Measurements from ENCODE around the gene CDH4. TPM values are rescaled to one million over a fixed set of nuclear protein-coding genes. Genes with fewer than 3 reads are reported as not detected.

CDH4 gene
- total RNA-seq, 4 donors from 2014 or later, result not detected

- Histone ChIP-seq H3K36me3 (no peaks in the 10 kb centered on the region), H3K27ac (no peak overlapping the region), H3K9me3 (no peaks in the 10 kb centered on the region), H3K27me3 (peaks cover 3% of the 10 kb centered on the region), H3K4me3 (no peak overlapping the region), H3K4me1 (no peaks in the 10 kb centered on the region)
- no peak for DNase-seq
- TF ChIP-seq POLR2A (IDR thresholded peaks at IDR 0.05) (no peak), EP300 (IDR thresholded peaks at IDR 0.05; ENCODE audit: low read depth) (no peak), POLR2AphosphoS5 (IDR thresholded peaks at IDR 0.05) (no peak), CTCF (IDR thresholded peaks at IDR 0.05) (no peak)
- intact Hi-C loops (cut with DNase I; ENCODE audit: low total_unique reads), result no loop called here
- 85% methylated on average over 10 of the region's 10 CpGs; no CpG with 5 or more reads in 1 of the 2 donors for WGBS, 2 donors (ENCODE audit: low coverage in 1 of 2)
- in situ Hi-C loops (cut with MboI; ENCODE audit: low pct_ligation_motif_present in 1 of 4, low pct_unique_long_range_greater_than_20kb in 1 of 4, low sequenced_read_pairs in 3 of 4), result no loop called here
Observed at GRCh38 chr20:61373055-61373399, 121.0 kb downstream of the CDH4 start.

DNA sequence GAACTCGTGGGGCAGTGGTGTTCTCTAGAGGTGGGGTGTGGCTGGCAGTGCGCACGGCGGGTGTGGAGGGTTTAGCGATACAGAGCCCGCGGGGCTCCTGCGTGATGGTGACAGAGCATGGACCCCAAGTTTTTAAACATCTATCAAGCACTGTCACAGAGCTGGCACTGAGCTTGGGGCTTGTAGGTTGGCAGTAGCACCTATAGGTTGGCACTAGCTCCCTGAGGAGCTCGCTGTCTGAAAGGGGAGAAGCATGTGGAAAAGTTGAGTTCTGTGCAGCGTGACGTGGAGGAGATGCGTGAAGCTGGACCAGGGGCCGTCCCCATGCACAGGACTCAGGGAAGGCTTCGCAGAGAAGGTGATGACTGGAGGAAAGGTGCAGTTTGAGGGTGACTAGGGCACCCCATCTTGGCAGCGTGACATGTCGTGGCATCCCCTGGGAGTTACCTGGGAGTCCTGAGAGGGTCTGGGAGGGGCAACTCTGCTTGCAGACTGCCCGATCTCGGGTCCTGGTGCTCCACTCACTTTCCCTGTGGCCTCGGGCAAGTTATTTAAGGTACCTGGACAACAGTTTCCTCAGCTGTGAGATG is 122.0 kb downstream of the CDH4 start:
- in situ Hi-C loops (cut with MboI; ENCODE audit: low pct_ligation_motif_present in 1 of 4, low pct_unique_long_range_greater_than_20kb in 1 of 4, low sequenced_read_pairs in 3 of 4), result no loop called here

GRCh38 chr20:61376541-61377240 is 124.6 kb downstream of the CDH4 start:
- no peak overlapping the region for H3K4me3 ChIP-seq
- H3K4me1 ChIP-seq, result no peaks in the 10 kb centered on the region
- in situ Hi-C loops (cut with MboI; ENCODE audit: low pct_ligation_motif_present in 1 of 4, low pct_unique_long_range_greater_than_20kb in 1 of 4, low sequenced_read_pairs in 3 of 4), result no loop called here
- TF ChIP-seq POLR2A (IDR thresholded peaks at IDR 0.05) (no peak), POLR2AphosphoS5 (IDR thresholded peaks at IDR 0.05) (no peak), EP300 (IDR thresholded peaks at IDR 0.05; ENCODE audit: low read depth) (no peak), CTCF (IDR thresholded peaks at IDR 0.05) (no peak)
- no peak for DNase-seq
- H3K27me3 ChIP-seq, result no peaks in the 10 kb centered on the region
- intact Hi-C loops (cut with DNase I; ENCODE audit: low total_unique reads), result no loop called here
- H3K36me3 ChIP-seq, result no peaks in the 10 kb centered on the region
- no peaks in the 10 kb centered on the region for H3K9me3 ChIP-seq
- no peak overlapping the region for H3K27ac ChIP-seq
- WGBS, 2 donors (ENCODE audit: low coverage in 1 of 2), result 87 to 88% methylated on average over 9 to 12 of the region's 12 CpGs

More for the DNA sequence above, 122.0 kb downstream of the CDH4 start:
- WGBS, 2 donors (ENCODE audit: low coverage in 1 of 2), result 84 to 100% methylated on average over 5 to 19 of the region's 19 CpGs
- Histone ChIP-seq H3K9me3 (no peaks in the 10 kb centered on the region), H3K27me3 (peaks cover 3% of the 10 kb centered on the region), H3K4me3 (no peak overlapping the region), H3K27ac (no peak overlapping the region), H3K4me1 (no peaks in the 10 kb centered on the region), H3K36me3 (no peaks in the 10 kb centered on the region)
- intact Hi-C loops (cut with DNase I; ENCODE audit: low total_unique reads), result no loop called here
- TF ChIP-seq POLR2A (IDR thresholded peaks at IDR 0.05) (no peak), CTCF (IDR thresholded peaks at IDR 0.05) (no peak), POLR2AphosphoS5 (IDR thresholded peaks at IDR 0.05) (no peak), EP300 (IDR thresholded peaks at IDR 0.05; ENCODE audit: low read depth) (no peak)
- no peak for DNase-seq

DNA sequence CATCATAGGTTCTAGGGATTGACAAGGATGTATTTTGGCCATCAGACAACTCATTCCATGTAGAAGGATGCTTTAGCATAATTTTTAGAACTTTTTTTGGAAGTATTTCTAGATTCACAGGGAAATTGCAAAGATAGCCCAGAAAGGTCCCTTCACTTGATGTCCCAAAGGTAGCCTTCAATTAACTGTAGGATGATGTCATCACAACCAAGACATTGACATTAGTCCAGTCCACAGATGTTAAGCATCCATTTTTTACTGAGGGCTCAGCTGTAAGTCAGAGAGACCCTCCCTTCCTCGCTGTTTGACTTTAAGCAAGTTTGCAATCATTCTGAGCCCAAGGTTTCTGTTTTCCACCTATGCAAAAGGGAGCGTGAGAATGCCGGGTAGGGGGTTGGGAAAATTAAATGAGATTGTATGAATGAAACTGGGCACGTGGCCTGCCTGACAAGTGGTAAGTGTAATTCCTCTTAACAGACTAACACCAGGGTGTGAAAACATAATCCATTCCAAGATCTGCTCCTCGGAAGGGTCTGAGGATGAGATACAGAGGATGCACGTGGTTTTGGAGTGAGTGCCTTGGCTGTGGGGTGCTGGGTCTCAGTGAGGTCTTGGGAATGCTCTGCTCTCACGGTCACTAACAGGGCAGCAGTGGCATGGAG is 126.8 kb downstream of the CDH4 start:
- no peaks in the 10 kb centered on the region for H3K27me3 ChIP-seq
- no peaks in the 10 kb centered on the region for H3K4me1 ChIP-seq

More for the DNA sequence above, 126.8 kb downstream of the CDH4 start:
- 17 to 70% methylated on average over 2 to 7 of the region's 7 CpGs for WGBS, 2 donors (ENCODE audit: low coverage in 1 of 2)
- DNase-seq, result no peak
- H3K27ac ChIP-seq, result no peak overlapping the region
- no peaks in the 10 kb centered on the region for H3K36me3 ChIP-seq
- TF ChIP-seq POLR2A (IDR thresholded peaks at IDR 0.05), result no peak
- TF ChIP-seq CTCF (IDR thresholded peaks at IDR 0.05), result no peak
- TF ChIP-seq POLR2AphosphoS5 (IDR thresholded peaks at IDR 0.05), result no peak
- TF ChIP-seq EP300 (IDR thresholded peaks at IDR 0.05; ENCODE audit: low read depth), result no peak
- no peak overlapping the region for H3K4me3 ChIP-seq
- no peaks in the 10 kb centered on the region for H3K9me3 ChIP-seq
- intact Hi-C loops (cut with DNase I; ENCODE audit: low total_unique reads), result no loop called here
- in situ Hi-C loops (cut with MboI; ENCODE audit: low pct_ligation_motif_present in 1 of 4, low pct_unique_long_range_greater_than_20kb in 1 of 4, low sequenced_read_pairs in 3 of 4), result no loop called here
